Tibial nerve (tissue), 4 donors: ENCODE measurements around the gene APOBEC2. TPM values are rescaled to one million over a fixed set of nuclear protein-coding genes. Genes with fewer than 3 reads are reported as not detected.

Source experiments
- DNase-seq, 2 donors: peaks; one replicate each; pipeline ENCODE4 v3.0.0-alpha.2; 2019; ENCODE audit warnings: low spot score in 2 of 2
- H3K27ac ChIP-seq, 4 donors: fragments of 200-600 bp; sonication (generic) in 3 of 4; one replicate each; pipeline ENCODE4 v1.5.1; 2017 to 2019; ENCODE audit warnings: mild to moderate bottlenecking in 1 of 4
- H3K27me3 ChIP-seq, 2 donors: fragments of 200-600 bp; sonication (generic) in 1 of 2; one replicate each; pipeline versions ENCODE4 v1.5.1 to v1.6.0; 2017 to 2019
- H3K36me3 ChIP-seq, 3 donors: fragments of 200-600 bp; sonication (generic); one replicate each; pipeline ENCODE4 v1.5.1; 2018 to 2019
- H3K4me1 ChIP-seq, 4 donors: fragments of 200-600 bp; sonication (generic) in 3 of 4; one replicate each; pipeline ENCODE4 v1.5.1; 2017 to 2019
- H3K4me3 ChIP-seq, 4 donors: fragments of 200-600 bp; sonication (generic) in 3 of 4; one replicate each; pipeline ENCODE4 v1.5.1; 2017 to 2019; ENCODE audit warnings: mild to moderate bottlenecking in 1 of 4, moderate library complexity in 1 of 4
- H3K9me3 ChIP-seq, 4 donors: fragments of 200-600 bp; sonication (generic) in 3 of 4; one replicate each; pipeline ENCODE4 v1.5.1; 2017 to 2019
- EP300 ChIP-seq, 2 donors: sonication (generic); formaldehyde crosslinking; IDR thresholded peaks; one replicate each; pipeline ENCODE4 v1.6.1; 2017; ENCODE audit warnings: antibody characterized with exemption in 2 of 2, mild to moderate bottlenecking in 1 of 2
- POLR2A ChIP-seq, 2 donors: fragments of 450-650 bp; IDR thresholded peaks; one replicate each; pipeline ENCODE4 v1.6.1; 2017; ENCODE audit warnings: antibody characterized with exemption in 2 of 2, mild to moderate bottlenecking in 2 of 2, moderate library complexity in 2 of 2
- WGBS, 2 donors: methylation state at CpG; one replicate each; pipeline ENCODE4 v1.1.5; 2018; 5-methylcytosine and 5-hydroxymethylcytosine counted together
- total RNA-seq, 4 donors: library from RNA; depleted of rRNA; stranded (reverse); fragments of >200 nt; gene quantifications; one replicate each; pipeline ENCODE4 v1.1.0, GENCODE V29; 2016
- TF ChIP-seq, protein P1 (sequence below), 5 experiments: fragments of 200-600 bp in 3 of 5; fragments of 450-650 bp in 2 of 5; sonication (generic) in 3 of 5; IDR thresholded peaks; one replicate each; pipeline ENCODE4 v1.5.1; 2016 to 2019; ENCODE audit warnings: antibody characterized with exemption in 5 of 5, mild to moderate bottlenecking in 3 of 5, moderate library complexity in 2 of 5

Gene APOBEC2
- total RNA-seq, 4 donors from 2014 or later, result not detected

DNA sequence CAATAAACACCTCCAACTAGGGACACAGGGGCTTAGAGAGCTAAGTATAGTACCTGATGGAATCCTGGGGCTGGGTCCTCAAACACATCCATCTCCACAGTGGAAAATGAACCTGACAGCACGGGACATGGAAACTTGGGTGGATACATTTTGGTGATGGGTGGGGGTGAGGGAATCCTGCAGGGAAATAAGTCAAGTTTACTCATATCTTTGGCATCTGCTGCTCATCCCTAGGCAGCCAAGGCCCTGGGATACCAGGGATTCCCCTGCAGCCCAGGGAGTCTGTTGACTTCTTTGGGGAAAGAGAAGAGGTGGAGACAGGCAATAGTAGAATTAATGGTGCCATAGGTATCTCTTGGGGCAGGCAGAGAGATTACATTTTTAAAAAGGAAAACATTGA lies 6.6 kb downstream of the APOBEC2 start:
- Histone ChIP-seq H3K4me3 (no peak overlapping the region), H3K27ac (no peak overlapping the region), H3K9me3 (no peaks in the 10 kb centered on the region), H3K36me3 (peaks cover 0 to 56% (median 0%) of the 10 kb centered on the region in 3 donors), H3K27me3 (no peaks in the 10 kb centered on the region), H3K4me1 (no peaks in the 10 kb centered on the region)
- 69 to 76% methylated on average over 1 of the region's 1 CpG for WGBS, 2 donors
- DNase-seq, result no peak
- TF ChIP-seq EP300 (IDR thresholded peaks at IDR 0.05) (no peak), POLR2A (IDR thresholded peaks at IDR 0.05) (no peak)
- TF ChIP-seq, protein P1, sequence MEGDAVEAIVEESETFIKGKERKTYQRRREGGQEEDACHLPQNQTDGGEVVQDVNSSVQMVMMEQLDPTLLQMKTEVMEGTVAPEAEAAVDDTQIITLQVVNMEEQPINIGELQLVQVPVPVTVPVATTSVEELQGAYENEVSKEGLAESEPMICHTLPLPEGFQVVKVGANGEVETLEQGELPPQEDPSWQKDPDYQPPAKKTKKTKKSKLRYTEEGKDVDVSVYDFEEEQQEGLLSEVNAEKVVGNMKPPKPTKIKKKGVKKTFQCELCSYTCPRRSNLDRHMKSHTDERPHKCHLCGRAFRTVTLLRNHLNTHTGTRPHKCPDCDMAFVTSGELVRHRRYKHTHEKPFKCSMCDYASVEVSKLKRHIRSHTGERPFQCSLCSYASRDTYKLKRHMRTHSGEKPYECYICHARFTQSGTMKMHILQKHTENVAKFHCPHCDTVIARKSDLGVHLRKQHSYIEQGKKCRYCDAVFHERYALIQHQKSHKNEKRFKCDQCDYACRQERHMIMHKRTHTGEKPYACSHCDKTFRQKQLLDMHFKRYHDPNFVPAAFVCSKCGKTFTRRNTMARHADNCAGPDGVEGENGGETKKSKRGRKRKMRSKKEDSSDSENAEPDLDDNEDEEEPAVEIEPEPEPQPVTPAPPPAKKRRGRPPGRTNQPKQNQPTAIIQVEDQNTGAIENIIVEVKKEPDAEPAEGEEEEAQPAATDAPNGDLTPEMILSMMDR (IDR thresholded peaks at IDR 0.05), result no peak

DNA sequence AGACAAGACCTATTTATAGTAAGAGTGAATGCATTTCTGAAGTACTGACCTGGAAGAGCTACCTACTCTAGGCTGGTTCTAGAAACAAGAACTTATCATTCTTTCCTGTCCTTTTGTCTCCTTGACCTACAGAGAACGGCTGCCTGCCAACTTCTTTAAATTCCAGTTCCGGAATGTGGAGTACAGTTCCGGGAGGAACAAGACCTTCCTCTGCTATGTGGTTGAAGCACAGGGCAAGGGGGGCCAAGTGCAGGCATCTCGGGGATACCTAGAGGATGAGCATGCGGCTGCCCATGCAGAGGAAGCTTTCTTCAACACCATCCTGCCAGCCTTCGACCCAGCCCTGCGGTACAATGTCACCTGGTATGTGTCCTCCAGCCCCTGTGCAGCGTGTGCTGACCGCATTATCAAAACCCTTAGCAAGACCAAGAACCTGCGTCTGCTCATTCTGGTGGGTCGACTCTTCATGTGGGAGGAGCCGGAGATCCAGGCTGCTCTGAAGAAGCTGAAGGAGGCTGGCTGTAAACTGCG lies 8.3 kb downstream of the APOBEC2 start:
- 92 to 93% methylated on average over 10 to 13 of the region's 13 CpGs for WGBS, 2 donors
- Histone ChIP-seq H3K27me3 (no peaks in the 10 kb centered on the region), H3K36me3 (peaks cover 0 to 59% (median 0%) of the 10 kb centered on the region in 3 donors), H3K9me3 (no peaks in the 10 kb centered on the region), H3K4me1 (peaks cover 0 to 2% (median 0%) of the 10 kb centered on the region in 4 donors), H3K4me3 (no peak overlapping the region), H3K27ac (no peak overlapping the region)
- TF ChIP-seq POLR2A (IDR thresholded peaks at IDR 0.05) (no peak), EP300 (IDR thresholded peaks at IDR 0.05) (no peak)
- TF ChIP-seq, protein P1 (IDR thresholded peaks at IDR 0.05), result no peak
- DNase-seq, result no peak

DNA sequence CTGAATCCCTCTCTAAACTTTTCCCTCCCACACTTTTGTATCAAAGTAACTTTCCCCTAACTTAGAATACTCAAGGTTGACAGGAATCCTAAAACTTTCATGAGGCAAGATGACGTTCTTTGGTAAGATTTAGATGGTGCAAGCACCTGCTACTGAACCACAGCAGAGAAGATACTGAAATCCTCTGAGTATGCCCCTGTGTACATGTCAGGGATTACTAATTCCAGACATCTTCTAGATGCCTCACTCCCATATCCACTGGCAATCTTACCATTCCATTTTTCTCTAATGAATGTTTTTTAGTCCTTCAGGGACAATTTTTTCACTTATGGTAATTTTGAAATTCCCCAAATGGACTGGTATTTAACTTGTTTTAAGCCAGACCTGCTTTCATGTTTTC lies 9.1 kb downstream of the APOBEC2 start:
- Histone ChIP-seq H3K27me3 (no peaks in the 10 kb centered on the region), H3K4me1 (peaks cover 0 to 7% (median 0%) of the 10 kb centered on the region in 4 donors), H3K36me3 (peaks cover 0 to 57% (median 0%) of the 10 kb centered on the region in 3 donors), H3K9me3 (no peaks in the 10 kb centered on the region), H3K4me3 (no peak overlapping the region), H3K27ac (no peak overlapping the region)
- TF ChIP-seq, protein P1 (IDR thresholded peaks at IDR 0.05), result no peak
- no peak for TF ChIP-seq EP300 (IDR thresholded peaks at IDR 0.05)
- no peak for TF ChIP-seq POLR2A (IDR thresholded peaks at IDR 0.05)
- 96 to 97% methylated on average over 1 of the region's 1 CpG for WGBS, 2 donors
- no peak for DNase-seq

DNA sequence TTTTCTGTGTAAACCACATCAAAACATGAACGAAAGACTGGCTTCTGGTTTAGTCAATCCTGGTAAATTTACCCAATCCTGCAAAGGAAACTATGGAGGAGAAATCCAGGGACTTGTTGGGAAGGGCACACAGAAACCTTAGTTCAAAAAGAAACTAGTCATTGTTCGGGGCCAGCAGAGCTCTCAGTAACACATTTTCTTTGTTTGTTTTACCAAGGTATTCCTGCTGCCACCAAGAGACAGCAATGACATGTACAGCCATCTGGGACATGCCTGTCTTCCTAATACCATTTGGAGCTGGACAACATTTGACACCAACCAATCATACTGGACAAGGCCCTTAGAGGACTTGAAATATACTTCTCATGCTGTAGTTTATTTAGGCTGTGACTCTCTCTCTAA lies 10.9 kb downstream of the APOBEC2 start:
- Histone ChIP-seq H3K36me3 (peaks cover 0 to 65% (median 0%) of the 10 kb centered on the region in 3 donors), H3K27me3 (no peaks in the 10 kb centered on the region), H3K4me3 (no peak overlapping the region), H3K4me1 (peaks cover 0 to 7% (median 0%) of the 10 kb centered on the region in 4 donors), H3K9me3 (no peaks in the 10 kb centered on the region), H3K27ac (no peak overlapping the region)
- DNase-seq, result no peak
- 81 to 86% methylated on average over 2 of the region's 2 CpGs for whole genome bisulfite sequencing, 2 donors
- TF ChIP-seq EP300 (IDR thresholded peaks at IDR 0.05), result no peak
- TF ChIP-seq, protein P1 (IDR thresholded peaks at IDR 0.05), result no peak

DNA sequence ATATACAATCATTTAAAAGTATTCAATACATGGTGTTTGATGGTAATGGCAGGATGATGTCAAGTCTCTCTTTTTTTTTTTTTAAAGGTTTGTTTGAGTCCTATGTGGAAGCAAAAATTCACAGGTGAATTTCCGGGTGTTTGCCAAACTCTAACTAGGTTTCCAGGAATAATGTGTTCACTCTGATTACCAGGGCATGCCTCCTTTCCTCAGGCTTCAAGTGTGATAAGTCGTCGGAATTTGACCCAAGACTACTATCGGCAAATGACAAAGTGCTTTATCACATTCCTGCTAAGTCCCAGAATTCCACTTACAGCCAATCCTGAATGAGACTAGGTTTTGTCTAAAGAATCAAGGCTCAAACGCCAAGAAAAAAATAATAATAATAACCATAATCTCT lies 11.8 kb downstream of the APOBEC2 start:
- no peaks in the 10 kb centered on the region for H3K9me3 ChIP-seq
- H3K36me3 ChIP-seq, result peaks cover 0 to 75% (median 0%) of the 10 kb centered on the region in 3 donors
- WGBS, 2 donors, result 80 to 87% methylated on average over 5 of the region's 5 CpGs
- H3K4me3 ChIP-seq, result no peak overlapping the region
- no peak overlapping the region for H3K27ac ChIP-seq
- TF ChIP-seq POLR2A (IDR thresholded peaks at IDR 0.05), result no peak
- TF ChIP-seq, protein P1 (IDR thresholded peaks at IDR 0.05), result no peak
- TF ChIP-seq EP300 (IDR thresholded peaks at IDR 0.05), result no peak
- DNase-seq, result no peak
- H3K27me3 ChIP-seq, result no peaks in the 10 kb centered on the region
- peaks cover 0 to 7% (median 0%) of the 10 kb centered on the region in 4 donors for H3K4me1 ChIP-seq
